ENCODE results near the gene TGM6.

TGM6 gene

GRCh38 chr20:2385496-2385895, 4.8 kb downstream of the TGM6 start:
- no peaks in the 10 kb centered on the region for H3K4me1 Mint-ChIP-seq
- no peaks in the 10 kb centered on the region for H3K36me3 Mint-ChIP-seq (ENCODE audit: low read depth)
- no peak overlapping the region for H3K4me3 Mint-ChIP-seq
- no peak overlapping the region for H3K27ac Mint-ChIP-seq
- H3K9me3 Mint-ChIP-seq = peaks cover 2% of the 10 kb centered on the region
- TF ChIP-seq, protein P1, sequence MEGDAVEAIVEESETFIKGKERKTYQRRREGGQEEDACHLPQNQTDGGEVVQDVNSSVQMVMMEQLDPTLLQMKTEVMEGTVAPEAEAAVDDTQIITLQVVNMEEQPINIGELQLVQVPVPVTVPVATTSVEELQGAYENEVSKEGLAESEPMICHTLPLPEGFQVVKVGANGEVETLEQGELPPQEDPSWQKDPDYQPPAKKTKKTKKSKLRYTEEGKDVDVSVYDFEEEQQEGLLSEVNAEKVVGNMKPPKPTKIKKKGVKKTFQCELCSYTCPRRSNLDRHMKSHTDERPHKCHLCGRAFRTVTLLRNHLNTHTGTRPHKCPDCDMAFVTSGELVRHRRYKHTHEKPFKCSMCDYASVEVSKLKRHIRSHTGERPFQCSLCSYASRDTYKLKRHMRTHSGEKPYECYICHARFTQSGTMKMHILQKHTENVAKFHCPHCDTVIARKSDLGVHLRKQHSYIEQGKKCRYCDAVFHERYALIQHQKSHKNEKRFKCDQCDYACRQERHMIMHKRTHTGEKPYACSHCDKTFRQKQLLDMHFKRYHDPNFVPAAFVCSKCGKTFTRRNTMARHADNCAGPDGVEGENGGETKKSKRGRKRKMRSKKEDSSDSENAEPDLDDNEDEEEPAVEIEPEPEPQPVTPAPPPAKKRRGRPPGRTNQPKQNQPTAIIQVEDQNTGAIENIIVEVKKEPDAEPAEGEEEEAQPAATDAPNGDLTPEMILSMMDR (IDR thresholded peaks at IDR 0.05; ENCODE audit: unreplicated experiment in 3 of 3) = no peak
- peaks cover 16% of the 10 kb centered on the region for H3K27me3 Mint-ChIP-seq (ENCODE audit: low read depth)

GRCh38 chr20:2386516-2387179, 5.9 kb downstream of the TGM6 start:
- Mint-ChIP-seq H3K27ac (no peak overlapping the region), H3K27me3 (ENCODE audit: low read depth) (peaks cover 22% of the 10 kb centered on the region), H3K36me3 (ENCODE audit: low read depth) (no peaks in the 10 kb centered on the region), H3K9me3 (peaks cover 2% of the 10 kb centered on the region), H3K4me3 (no peak overlapping the region), H3K4me1 (no peaks in the 10 kb centered on the region)
- TF ChIP-seq, protein P1 (IDR thresholded peaks at IDR 0.05; ENCODE audit: unreplicated experiment in 3 of 3) = no peak

DNA sequence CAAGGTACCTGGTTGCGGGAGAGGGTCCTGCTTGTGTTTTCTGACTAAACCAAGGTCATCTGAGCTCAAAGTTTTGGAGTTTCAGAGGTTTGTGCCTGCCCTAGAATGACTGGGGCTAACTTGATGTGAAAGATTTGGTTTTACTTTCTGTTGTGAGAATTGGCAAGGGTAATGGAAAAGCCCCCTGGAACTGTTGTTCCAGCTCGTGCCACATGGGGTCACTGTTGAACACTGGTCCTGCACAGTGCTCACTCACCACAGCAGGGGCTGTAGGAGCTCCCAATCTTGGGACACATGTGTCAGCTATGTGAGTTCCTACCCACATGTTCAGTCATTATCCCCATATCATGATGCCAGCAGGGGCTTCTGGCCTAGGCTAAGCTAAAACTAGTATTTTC, 6.5 kb downstream of the TGM6 start:
- H3K4me3 Mint-ChIP-seq = no peak overlapping the region
- peaks cover 2% of the 10 kb centered on the region for H3K9me3 Mint-ChIP-seq

GRCh38 chr20:2387580-2387979, 6.9 kb downstream of the TGM6 start:
- Mint-ChIP-seq H3K9me3 (peaks cover 2% of the 10 kb centered on the region), H3K27ac (no peak overlapping the region), H3K4me3 (no peak overlapping the region), H3K36me3 (ENCODE audit: low read depth) (no peaks in the 10 kb centered on the region), H3K4me1 (no peaks in the 10 kb centered on the region), H3K27me3 (ENCODE audit: low read depth) (peaks cover 22% of the 10 kb centered on the region)
- TF ChIP-seq, protein P1 (IDR thresholded peaks at IDR 0.05; ENCODE audit: unreplicated experiment in 3 of 3) = peak in 1 of 3 experiments; percentile 0

More for the DNA sequence above, 6.5 kb downstream of the TGM6 start:
- no peaks in the 10 kb centered on the region for H3K4me1 Mint-ChIP-seq
- H3K27ac Mint-ChIP-seq = no peak overlapping the region
- H3K36me3 Mint-ChIP-seq (ENCODE audit: low read depth) = no peaks in the 10 kb centered on the region
- peaks cover 22% of the 10 kb centered on the region for H3K27me3 Mint-ChIP-seq (ENCODE audit: low read depth)
- TF ChIP-seq, protein P1 (IDR thresholded peaks at IDR 0.05; ENCODE audit: unreplicated experiment in 3 of 3) = peak in 1 of 3 experiments; percentile 35

DNA sequence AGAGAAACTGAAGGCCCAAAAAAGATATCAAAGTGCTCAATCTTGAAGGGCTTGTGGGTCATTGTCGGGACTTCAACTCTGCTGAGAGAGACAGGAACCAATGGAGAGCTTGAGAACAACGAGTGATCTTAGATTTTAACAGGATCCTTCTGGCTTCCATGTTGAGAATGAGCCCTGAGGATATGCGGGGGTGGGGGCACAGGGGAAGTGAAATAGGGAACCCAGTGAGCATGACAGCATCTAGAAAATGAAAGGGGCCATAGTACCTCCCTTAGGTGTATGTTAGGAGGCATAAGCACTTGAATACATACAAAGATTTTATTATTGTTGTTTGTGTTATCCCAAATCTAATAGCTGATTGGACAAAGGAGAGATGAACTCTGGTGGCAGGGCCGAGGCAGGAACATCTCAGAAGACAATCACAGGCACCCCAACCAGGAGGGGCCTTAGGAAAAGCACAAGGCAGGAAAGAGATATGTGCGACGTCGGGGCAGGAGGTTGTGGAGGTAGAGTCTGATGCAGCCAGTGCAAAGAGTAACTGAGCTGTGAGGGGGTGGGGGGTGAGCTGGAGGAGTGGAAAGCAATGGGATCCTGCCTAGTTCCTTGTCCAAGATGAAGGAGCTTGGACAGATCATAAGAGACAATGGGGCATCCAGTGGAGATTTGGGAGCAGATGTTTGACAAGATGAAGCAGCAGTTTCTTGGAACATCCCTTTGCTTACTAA, 10.4 kb downstream of the TGM6 start:
- no peak overlapping the region for H3K27ac Mint-ChIP-seq
- no peak overlapping the region for H3K4me3 Mint-ChIP-seq
- H3K9me3 Mint-ChIP-seq = peaks cover 2% of the 10 kb centered on the region
- peaks cover 11% of the 10 kb centered on the region for H3K27me3 Mint-ChIP-seq (ENCODE audit: low read depth)
- H3K4me1 Mint-ChIP-seq = no peaks in the 10 kb centered on the region
- TF ChIP-seq, protein P1 (IDR thresholded peaks at IDR 0.05; ENCODE audit: unreplicated experiment in 3 of 3) = no peak
- H3K36me3 Mint-ChIP-seq (ENCODE audit: low read depth) = no peaks in the 10 kb centered on the region
